ENCODE results near the gene PFN3. TPM values are rescaled to one million over a fixed set of nuclear protein-coding genes. Genes with fewer than 3 reads are reported as not detected.

Gene PFN3
- total RNA-seq, 1 experiment from 2014 or later: 0.48 TPM

DNA sequence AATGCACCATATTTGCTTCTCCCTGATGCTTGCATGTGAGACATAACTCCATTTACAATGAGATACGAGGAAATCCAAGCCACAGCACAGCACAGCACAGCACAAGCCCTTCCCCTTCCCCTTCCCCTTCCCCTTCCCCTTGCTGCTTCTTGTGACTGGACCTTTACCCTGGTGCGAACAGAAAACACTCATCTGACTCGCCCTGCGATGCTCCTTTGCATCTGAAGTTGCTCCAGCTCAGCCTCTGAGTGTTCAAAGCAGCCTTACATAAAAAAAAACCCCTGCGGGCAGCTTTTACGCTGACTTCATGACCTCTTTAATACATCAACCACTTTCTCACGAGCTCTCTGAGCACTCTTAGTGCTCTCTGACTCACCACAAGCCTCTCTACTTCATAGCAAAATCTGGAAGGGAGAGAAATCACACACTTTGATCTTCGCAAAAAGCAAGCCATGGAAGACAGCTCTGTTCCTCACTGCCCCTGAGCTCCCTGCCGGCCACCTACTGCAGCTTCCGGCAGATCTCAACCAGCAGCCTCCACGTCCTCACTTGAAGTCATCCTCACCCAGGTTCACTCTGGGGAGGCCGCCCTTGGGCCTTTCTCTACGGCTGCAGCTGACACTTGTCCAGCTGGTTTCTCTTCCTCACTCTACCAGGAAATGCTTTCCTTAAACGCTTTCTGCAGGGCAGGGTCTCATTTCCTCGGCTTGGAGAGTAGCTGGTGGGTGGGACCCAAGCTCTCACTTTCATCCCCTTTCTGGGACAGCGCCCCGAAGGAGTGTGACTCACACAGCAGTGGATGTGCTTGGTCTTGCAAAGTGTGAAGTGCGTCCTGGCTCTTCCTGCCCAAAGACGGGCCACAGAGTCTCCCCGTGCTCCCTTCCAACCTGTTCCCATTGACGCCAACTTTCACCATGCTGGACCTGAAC is 11.0 kb downstream of the PFN3 start:
- Mint-ChIP-seq H3K4me3 (no peak overlapping the region), H3K4me1 (peaks cover 28% of the 10 kb centered on the region), H3K27ac (no peak overlapping the region), H3K9me3 (no peaks in the 10 kb centered on the region), H3K36me3 (no peaks in the 10 kb centered on the region), H3K27me3 (ENCODE audit: low read depth) (peaks cover 28% of the 10 kb centered on the region)
- ChIA-PET POLR2A (interaction anchor here (1.7 to 2.1 kb wide), 4 partner anchors 13 to 65 kb away, joined by 5 to 8 read pairs (median 7); partner anchors contain the start of gene GRK6), CTCF (interaction anchor here (1.0 to 9.6 kb wide), 18 partner anchors 10 to 113 kb away, joined by 4 to 216 read pairs (median 20); partner anchors contain the start of genes GRK6, MXD3, PDLIM7 and PFN3)
- ATAC-seq: peak; percentile 3; the same call in 1 of the 2 replicates
- no peak for DNase-seq (ENCODE audit: low spot score)
- TF ChIP-seq, protein P1, sequence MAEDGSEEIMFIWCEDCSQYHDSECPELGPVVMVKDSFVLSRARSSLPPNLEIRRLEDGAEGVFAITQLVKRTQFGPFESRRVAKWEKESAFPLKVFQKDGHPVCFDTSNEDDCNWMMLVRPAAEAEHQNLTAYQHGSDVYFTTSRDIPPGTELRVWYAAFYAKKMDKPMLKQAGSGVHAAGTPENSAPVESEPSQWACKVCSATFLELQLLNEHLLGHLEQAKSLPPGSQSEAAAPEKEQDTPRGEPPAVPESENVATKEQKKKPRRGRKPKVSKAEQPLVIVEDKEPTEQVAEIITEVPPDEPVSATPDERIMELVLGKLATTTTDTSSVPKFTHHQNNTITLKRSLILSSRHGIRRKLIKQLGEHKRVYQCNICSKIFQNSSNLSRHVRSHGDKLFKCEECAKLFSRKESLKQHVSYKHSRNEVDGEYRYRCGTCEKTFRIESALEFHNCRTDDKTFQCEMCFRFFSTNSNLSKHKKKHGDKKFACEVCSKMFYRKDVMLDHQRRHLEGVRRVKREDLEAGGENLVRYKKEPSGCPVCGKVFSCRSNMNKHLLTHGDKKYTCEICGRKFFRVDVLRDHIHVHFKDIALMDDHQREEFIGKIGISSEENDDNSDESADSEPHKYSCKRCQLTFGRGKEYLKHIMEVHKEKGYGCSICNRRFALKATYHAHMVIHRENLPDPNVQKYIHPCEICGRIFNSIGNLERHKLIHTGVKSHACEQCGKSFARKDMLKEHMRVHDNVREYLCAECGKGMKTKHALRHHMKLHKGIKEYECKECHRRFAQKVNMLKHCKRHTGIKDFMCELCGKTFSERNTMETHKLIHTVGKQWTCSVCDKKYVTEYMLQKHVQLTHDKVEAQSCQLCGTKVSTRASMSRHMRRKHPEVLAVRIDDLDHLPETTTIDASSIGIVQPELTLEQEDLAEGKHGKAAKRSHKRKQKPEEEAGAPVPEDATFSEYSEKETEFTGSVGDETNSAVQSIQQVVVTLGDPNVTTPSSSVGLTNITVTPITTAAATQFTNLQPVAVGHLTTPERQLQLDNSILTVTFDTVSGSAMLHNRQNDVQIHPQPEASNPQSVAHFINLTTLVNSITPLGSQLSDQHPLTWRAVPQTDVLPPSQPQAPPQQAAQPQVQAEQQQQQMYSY (CRISPR knock-in tag; IDR thresholded peaks at IDR 0.05): no peak
- TF ChIP-seq, protein P2, sequence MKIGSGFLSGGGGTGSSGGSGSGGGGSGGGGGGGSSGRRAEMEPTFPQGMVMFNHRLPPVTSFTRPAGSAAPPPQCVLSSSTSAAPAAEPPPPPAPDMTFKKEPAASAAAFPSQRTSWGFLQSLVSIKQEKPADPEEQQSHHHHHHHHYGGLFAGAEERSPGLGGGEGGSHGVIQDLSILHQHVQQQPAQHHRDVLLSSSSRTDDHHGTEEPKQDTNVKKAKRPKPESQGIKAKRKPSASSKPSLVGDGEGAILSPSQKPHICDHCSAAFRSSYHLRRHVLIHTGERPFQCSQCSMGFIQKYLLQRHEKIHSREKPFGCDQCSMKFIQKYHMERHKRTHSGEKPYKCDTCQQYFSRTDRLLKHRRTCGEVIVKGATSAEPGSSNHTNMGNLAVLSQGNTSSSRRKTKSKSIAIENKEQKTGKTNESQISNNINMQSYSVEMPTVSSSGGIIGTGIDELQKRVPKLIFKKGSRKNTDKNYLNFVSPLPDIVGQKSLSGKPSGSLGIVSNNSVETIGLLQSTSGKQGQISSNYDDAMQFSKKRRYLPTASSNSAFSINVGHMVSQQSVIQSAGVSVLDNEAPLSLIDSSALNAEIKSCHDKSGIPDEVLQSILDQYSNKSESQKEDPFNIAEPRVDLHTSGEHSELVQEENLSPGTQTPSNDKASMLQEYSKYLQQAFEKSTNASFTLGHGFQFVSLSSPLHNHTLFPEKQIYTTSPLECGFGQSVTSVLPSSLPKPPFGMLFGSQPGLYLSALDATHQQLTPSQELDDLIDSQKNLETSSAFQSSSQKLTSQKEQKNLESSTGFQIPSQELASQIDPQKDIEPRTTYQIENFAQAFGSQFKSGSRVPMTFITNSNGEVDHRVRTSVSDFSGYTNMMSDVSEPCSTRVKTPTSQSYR (CRISPR knock-in tag; IDR thresholded peaks at IDR 0.05): no peak
- TF ChIP-seq, protein P3, sequence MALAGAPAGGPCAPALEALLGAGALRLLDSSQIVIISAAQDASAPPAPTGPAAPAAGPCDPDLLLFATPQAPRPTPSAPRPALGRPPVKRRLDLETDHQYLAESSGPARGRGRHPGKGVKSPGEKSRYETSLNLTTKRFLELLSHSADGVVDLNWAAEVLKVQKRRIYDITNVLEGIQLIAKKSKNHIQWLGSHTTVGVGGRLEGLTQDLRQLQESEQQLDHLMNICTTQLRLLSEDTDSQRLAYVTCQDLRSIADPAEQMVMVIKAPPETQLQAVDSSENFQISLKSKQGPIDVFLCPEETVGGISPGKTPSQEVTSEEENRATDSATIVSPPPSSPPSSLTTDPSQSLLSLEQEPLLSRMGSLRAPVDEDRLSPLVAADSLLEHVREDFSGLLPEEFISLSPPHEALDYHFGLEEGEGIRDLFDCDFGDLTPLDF (CRISPR knock-in tag; IDR thresholded peaks at IDR 0.05): no peak
- no peak for TF ChIP-seq ELF4 (CRISPR knock-in tag; IDR thresholded peaks at IDR 0.05; ENCODE audit: low read depth)
- no peak for TF ChIP-seq NFE2L1 (CRISPR knock-in tag; IDR thresholded peaks at IDR 0.05)
- TF ChIP-seq, protein P4, sequence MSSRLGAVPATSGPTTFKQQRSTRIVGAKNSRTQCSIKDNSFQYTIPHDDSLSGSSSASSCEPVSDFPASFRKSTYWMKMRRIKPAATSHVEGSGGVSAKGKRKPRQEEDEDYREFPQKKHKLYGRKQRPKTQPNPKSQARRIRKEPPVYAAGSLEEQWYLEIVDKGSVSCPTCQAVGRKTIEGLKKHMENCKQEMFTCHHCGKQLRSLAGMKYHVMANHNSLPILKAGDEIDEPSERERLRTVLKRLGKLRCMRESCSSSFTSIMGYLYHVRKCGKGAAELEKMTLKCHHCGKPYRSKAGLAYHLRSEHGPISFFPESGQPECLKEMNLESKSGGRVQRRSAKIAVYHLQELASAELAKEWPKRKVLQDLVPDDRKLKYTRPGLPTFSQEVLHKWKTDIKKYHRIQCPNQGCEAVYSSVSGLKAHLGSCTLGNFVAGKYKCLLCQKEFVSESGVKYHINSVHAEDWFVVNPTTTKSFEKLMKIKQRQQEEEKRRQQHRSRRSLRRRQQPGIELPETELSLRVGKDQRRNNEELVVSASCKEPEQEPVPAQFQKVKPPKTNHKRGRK (CRISPR knock-in tag; IDR thresholded peaks at IDR 0.05; ENCODE audit: borderline replicate concordance): no peak
- TF ChIP-seq ETV6 (CRISPR knock-in tag; IDR thresholded peaks at IDR 0.05): no peak
- TF ChIP-seq NR3C1 (CRISPR knock-in tag; conservative IDR thresholded peaks at IDR 0.05; ENCODE audit: low read depth): no peak

DNA sequence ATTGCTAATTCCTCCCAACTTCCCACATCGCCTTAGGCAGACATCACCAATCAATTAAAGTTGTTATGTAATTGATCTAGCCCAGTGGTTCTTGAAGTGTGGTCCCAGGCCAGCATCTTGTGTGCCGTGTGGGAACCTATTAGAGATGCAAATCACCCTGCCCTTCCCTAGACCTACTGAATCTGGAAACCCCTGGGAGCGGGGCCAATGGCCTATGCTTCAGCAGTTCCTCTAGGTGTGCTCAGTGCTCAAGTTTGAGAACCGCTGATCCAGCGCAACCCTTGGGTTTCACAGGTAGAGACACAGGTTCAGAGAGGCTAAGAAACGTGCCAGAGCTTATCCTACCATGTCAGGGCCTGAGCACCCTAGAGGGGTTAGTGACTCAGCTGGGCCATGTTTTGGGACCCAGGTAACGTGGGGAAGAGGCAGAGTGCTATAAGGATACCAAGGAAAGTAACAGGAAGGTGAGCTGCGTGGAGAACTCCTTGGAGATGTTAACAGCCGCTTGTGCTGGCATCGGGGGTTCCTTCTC is 11.9 kb downstream of the PFN3 start:
- Mint-ChIP-seq H3K36me3 (no peaks in the 10 kb centered on the region), H3K4me3 (no peak overlapping the region), H3K27me3 (ENCODE audit: low read depth) (peaks cover 32% of the 10 kb centered on the region), H3K9me3 (no peaks in the 10 kb centered on the region), H3K4me1 (peaks cover 26% of the 10 kb centered on the region), H3K27ac (no peak overlapping the region)
- ATAC-seq: no peak
- ChIA-PET POLR2A (interaction anchor here (1.5 to 1.7 kb wide), 2 partner anchors 18 to 66 kb away, joined by 4 to 5 read pairs; no protein-coding TSS in a partner anchor), CTCF (interaction anchor here (1.1 to 9.6 kb wide), 10 partner anchors 9 to 113 kb away, joined by 4 to 216 read pairs (median 69); partner anchors contain the start of genes GRK6, PFN3 and PRR7)
- no peak for TF ChIP-seq NR3C1 (CRISPR knock-in tag; conservative IDR thresholded peaks at IDR 0.05; ENCODE audit: low read depth)
- no peak for DNase-seq (ENCODE audit: low spot score)

DNA sequence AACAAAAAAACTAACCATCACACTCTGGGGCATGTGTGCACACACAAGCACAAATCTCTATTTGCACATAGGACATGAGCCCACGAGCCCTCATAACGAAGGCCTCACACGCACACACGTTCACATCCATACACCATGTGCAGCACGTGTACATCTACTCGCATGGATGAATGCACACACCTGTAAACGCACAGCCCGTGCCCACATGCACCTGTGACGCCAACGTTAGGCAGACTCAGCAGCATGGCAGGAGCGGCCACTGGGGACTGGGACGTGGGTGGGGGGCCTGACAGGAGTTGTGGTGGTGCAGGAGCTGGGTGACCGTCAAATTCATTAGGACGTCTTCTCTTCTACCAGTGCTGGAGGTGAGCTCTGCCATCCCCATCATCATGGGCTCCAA is 13.1 kb downstream of the PFN3 start:
- no peaks in the 10 kb centered on the region for H3K36me3 Mint-ChIP-seq
- peaks cover 28% of the 10 kb centered on the region for H3K4me1 Mint-ChIP-seq
- H3K27ac Mint-ChIP-seq: no peak overlapping the region
- H3K9me3 Mint-ChIP-seq: no peaks in the 10 kb centered on the region
- ATAC-seq (no peak), DNase-seq (ENCODE audit: low spot score) (no peak)
- TF ChIP-seq ZBTB21 (CRISPR knock-in tag; IDR thresholded peaks at IDR 0.05; ENCODE audit: borderline replicate concordance) (no peak), SMAD3 (CRISPR knock-in tag; IDR thresholded peaks at IDR 0.05; ENCODE audit: borderline replicate concordance) (no peak), NR1H2 (CRISPR knock-in tag; IDR thresholded peaks at IDR 0.05) (no peak)
- TF ChIP-seq, protein P5, sequence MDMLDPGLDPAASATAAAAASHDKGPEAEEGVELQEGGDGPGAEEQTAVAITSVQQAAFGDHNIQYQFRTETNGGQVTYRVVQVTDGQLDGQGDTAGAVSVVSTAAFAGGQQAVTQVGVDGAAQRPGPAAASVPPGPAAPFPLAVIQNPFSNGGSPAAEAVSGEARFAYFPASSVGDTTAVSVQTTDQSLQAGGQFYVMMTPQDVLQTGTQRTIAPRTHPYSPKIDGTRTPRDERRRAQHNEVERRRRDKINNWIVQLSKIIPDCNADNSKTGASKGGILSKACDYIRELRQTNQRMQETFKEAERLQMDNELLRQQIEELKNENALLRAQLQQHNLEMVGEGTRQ (CRISPR knock-in tag; IDR thresholded peaks at IDR 0.05): no peak
- CTCF ChIA-PET: interaction anchor here (6.2 to 9.6 kb wide), 2 partner anchors 16 kb away, joined by 130 to 202 read pairs; partner anchors contain the start of gene PFN3
- no peak overlapping the region for H3K4me3 Mint-ChIP-seq
- POLR2A ChIA-PET: interaction anchor here (1.5 kb wide), 1 partner anchor 17 kb away, joined by 4 read pairs; no protein-coding TSS in a partner anchor
- H3K27me3 Mint-ChIP-seq (ENCODE audit: low read depth): peaks cover 36% of the 10 kb centered on the region
